PC-3 (cell line): ENCODE measurements around the gene ARL9. TPM values are rescaled to one million over a fixed set of nuclear protein-coding genes. Genes with fewer than 3 reads are reported as not detected.

Source experiments
- ATAC-seq: fragments of 200-7000 bp; cut with Tn5 transposase; 2 replicates; pipeline ENCODE4 v1.9.1; 2020; ENCODE audit warnings: mild to moderate bottlenecking, moderate library complexity
- BruUV-seq: library from RNA; stranded (reverse); fragments of 400-500 nt; replicated peaks from 2 replicates; lab custom pipeline; 2021; lab: Mats Ljungman, UMichigan
- CTCF ChIA-PET: fragments of 300-600 bp; sonication (Branson Sonifier 250); formaldehyde crosslinking; loops from one replicate; lab custom pipeline; 2022; ENCODE audit warnings: antibody characterized with exemption; lab: Charles Lee
- POLR2A ChIA-PET: fragments of 300-600 bp; sonication (Branson Sonifier 250); formaldehyde crosslinking; loops from one replicate; lab custom pipeline; 2022; ENCODE audit warnings: antibody characterized with exemption; ENCODE audit not compliant: unreplicated experiment; lab: Charles Lee
- DNase-seq: peaks from one replicate; pipeline ENCODE4 v3.0.0-alpha.2; 2015
- H2AFZ ChIP-seq: fragments of 300-600 bp; sonication (generic); 2 replicates; pipeline ENCODE4 v1.6.0; 2016; ENCODE audit warnings: antibody characterized with exemption, low read length
- H3F3A ChIP-seq: fragments of 300-600 bp; sonication (generic); one replicate; pipeline ENCODE4 v1.6.0; 2017; ENCODE audit warnings: antibody characterized with exemption, low read length, control low read depth, mild to moderate bottlenecking; ENCODE audit not compliant: unreplicated experiment
- H3K27ac ChIP-seq: fragments of 300-600 bp; sonication (generic); 2 replicates; pipeline ENCODE4 v1.5.1; 2016; ENCODE audit warnings: mild to moderate bottlenecking, low read length
- H3K27me3 ChIP-seq: fragments of 300-600 bp; sonication (generic); 2 replicates; pipeline ENCODE4 v1.6.1; 2016; ENCODE audit warnings: low read length, mixed read lengths
- H3K36me3 ChIP-seq: fragments of 300-600 bp; sonication (generic); 2 replicates; pipeline ENCODE4 v1.6.1; 2016; ENCODE audit warnings: low read depth, mixed run types, low read length, mixed read lengths
- H3K4me1 ChIP-seq: fragments of 300-600 bp; sonication (generic); 2 replicates; pipeline ENCODE4 v1.5.1; 2016; ENCODE audit warnings: low read length; ENCODE audit not compliant: insufficient read depth
- H3K4me2 ChIP-seq: fragments of 300-600 bp; sonication (generic); 2 replicates; pipeline ENCODE4 v1.6.0; 2016; ENCODE audit warnings: low read length
- H3K4me3 ChIP-seq: fragments of 300-600 bp; sonication (generic); 2 replicates; pipeline ENCODE4 v1.5.1; 2016; ENCODE audit warnings: mild to moderate bottlenecking, low read length, mixed read lengths
- H3K79me2 ChIP-seq: fragments of 300-600 bp; sonication (generic); 2 replicates; pipeline ENCODE4 v1.6.1; 2017; ENCODE audit warnings: low read length, mixed read lengths
- H3K9ac ChIP-seq: fragments of 300-600 bp; sonication (generic); 2 replicates; pipeline ENCODE4 v1.6.0; 2016; ENCODE audit warnings: mild to moderate bottlenecking, low read length
- H3K9me2 ChIP-seq: fragments of 300-600 bp; sonication (generic); replicated peaks from 2 replicates; pipeline ENCODE4 v1.6.1; 2016; ENCODE audit warnings: mixed run types, low read length, mixed read lengths
- H3K9me3 ChIP-seq: fragments of 300-600 bp; sonication (generic); 2 replicates; pipeline ENCODE4 v1.6.1; 2016; ENCODE audit warnings: low read length, mixed read lengths
- H4K20me1 ChIP-seq: fragments of 300-600 bp; sonication (generic); 2 replicates; pipeline ENCODE4 v1.6.1; 2016; ENCODE audit warnings: low read length, mixed read lengths
- EZH2 ChIP-seq: fragments of 300-600 bp; sonication (generic); IDR thresholded peaks from one replicate; pipeline ENCODE4 v1.6.1; 2017; ENCODE audit warnings: antibody characterized with exemption, mild to moderate bottlenecking, low read length; ENCODE audit not compliant: unreplicated experiment
- EZH2phosphoT487 ChIP-seq: fragments of 300-600 bp; sonication (generic); IDR thresholded peaks from 2 replicates; pipeline ENCODE4 v1.6.1; 2018; ENCODE audit warnings: mild to moderate bottlenecking, antibody characterized with exemption, low read length, borderline replicate concordance
- intact Hi-C: fragments of 100-400 bp; cut with micrococcal nuclease; formaldehyde crosslinking; loops from 2 replicates; pipeline ENCODE4 v1.9.0; 2023
- total RNA-seq: library from RNA; depleted of rRNA; stranded (reverse); fragments of >200 nt; gene quantifications from 2 replicates; pipeline ENCODE4 v1.2.3, GENCODE V29; 2014
- TF ChIP-seq, protein P1 (sequence below): fragments of 300-600 bp; sonication (generic); conservative IDR thresholded peaks from 2 replicates; pipeline ENCODE4 v1.5.1; 2017; ENCODE audit warnings: antibody characterized with exemption, low read depth, mild to moderate bottlenecking, low read length

The ARL9 gene
- total RNA-seq, 1 experiment from 2014 or later = 0.51 TPM

DNA sequence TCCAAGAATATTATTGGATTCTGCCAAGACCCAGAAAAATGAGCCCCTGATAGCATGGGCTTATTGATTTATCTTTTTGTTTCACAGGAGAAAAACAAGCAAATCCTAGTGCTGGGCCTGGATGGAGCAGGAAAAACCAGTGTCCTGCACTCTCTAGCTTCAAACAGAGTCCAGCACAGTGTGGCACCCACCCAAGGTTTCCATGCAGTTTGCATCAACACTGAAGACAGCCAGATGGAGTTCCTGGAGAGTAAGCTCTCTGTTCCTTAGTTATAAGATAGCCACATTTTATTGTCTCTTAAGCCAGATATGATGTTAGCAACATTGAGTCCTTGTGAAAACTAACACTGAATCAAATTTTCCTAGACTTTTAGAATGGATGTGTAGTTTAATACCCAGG, 5.5 kb downstream of the ARL9 start:
- no peak overlapping the region for H3K9ac ChIP-seq
- no peak for ATAC-seq
- H2AFZ ChIP-seq = no peak overlapping the region
- no peaks in the 10 kb centered on the region for H3F3A ChIP-seq
- H4K20me1 ChIP-seq = no peaks in the 10 kb centered on the region
- no peak overlapping the region for H3K4me3 ChIP-seq
- BruUV-seq = no TSS peak
- no peaks in the 10 kb centered on the region for H3K36me3 ChIP-seq
- H3K27me3 ChIP-seq = no peaks in the 10 kb centered on the region
- no peak overlapping the region for H3K4me2 ChIP-seq
- H3K4me1 ChIP-seq = no peaks in the 10 kb centered on the region
- no peaks in the 10 kb centered on the region for H3K79me2 ChIP-seq
- intact Hi-C loops = no loop called here
- DNase-seq = no peak
- no peak overlapping the region for H3K27ac ChIP-seq
- POLR2A ChIA-PET = no interaction called here
- CTCF ChIA-PET = no interaction called here
- TF ChIP-seq EZH2phosphoT487 (no peak), EZH2 (no peak)
- TF ChIP-seq, protein P1, sequence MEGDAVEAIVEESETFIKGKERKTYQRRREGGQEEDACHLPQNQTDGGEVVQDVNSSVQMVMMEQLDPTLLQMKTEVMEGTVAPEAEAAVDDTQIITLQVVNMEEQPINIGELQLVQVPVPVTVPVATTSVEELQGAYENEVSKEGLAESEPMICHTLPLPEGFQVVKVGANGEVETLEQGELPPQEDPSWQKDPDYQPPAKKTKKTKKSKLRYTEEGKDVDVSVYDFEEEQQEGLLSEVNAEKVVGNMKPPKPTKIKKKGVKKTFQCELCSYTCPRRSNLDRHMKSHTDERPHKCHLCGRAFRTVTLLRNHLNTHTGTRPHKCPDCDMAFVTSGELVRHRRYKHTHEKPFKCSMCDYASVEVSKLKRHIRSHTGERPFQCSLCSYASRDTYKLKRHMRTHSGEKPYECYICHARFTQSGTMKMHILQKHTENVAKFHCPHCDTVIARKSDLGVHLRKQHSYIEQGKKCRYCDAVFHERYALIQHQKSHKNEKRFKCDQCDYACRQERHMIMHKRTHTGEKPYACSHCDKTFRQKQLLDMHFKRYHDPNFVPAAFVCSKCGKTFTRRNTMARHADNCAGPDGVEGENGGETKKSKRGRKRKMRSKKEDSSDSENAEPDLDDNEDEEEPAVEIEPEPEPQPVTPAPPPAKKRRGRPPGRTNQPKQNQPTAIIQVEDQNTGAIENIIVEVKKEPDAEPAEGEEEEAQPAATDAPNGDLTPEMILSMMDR = no peak
- H3K9me2 ChIP-seq = no peaks in the 10 kb centered on the region
- H3K9me3 ChIP-seq = 0 out of 2 replicates have a peak, but pooled peaks cover 3% of the 10 kb centered on the region

DNA sequence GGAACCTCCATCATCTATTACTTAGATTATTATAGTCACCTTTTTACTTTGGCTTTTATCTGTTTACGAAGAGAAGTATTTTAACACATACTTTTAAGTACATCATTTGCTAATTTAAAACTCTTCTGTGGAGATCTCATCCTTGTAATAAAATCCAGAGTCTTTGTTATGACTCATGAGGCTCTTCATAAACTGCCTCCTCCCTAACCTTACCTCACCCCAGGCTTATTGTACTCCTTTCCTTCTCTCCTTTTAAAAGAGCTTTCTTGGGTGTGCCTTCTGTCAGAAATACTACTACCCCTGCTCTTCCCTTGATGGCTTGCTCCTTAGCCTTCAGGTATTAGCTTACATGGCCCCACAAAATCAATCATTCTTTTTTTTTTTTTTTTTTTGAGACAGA, 6.6 kb downstream of the ARL9 start:
- Histone ChIP-seq H3K9ac (no peak overlapping the region), H3K4me3 (no peak overlapping the region), H3F3A (no peaks in the 10 kb centered on the region), H3K27ac (no peak overlapping the region), H3K9me3 (0 out of 2 replicates have a peak, but pooled peaks cover 3% of the 10 kb centered on the region), H3K4me1 (no peaks in the 10 kb centered on the region), H3K9me2 (no peaks in the 10 kb centered on the region), H2AFZ (no peak overlapping the region), H3K4me2 (no peak overlapping the region), H3K79me2 (no peaks in the 10 kb centered on the region), H4K20me1 (no peaks in the 10 kb centered on the region), H3K27me3 (no peaks in the 10 kb centered on the region), H3K36me3 (no peaks in the 10 kb centered on the region)
- no TSS peak for BruUV-seq
- ChIA-PET POLR2A (no interaction called here), CTCF (no interaction called here)
- TF ChIP-seq, protein P1 = no peak
- TF ChIP-seq EZH2 (no peak), EZH2phosphoT487 (no peak)
- DNase-seq (no peak), ATAC-seq (no peak)
- intact Hi-C loops = no loop called here

DNA sequence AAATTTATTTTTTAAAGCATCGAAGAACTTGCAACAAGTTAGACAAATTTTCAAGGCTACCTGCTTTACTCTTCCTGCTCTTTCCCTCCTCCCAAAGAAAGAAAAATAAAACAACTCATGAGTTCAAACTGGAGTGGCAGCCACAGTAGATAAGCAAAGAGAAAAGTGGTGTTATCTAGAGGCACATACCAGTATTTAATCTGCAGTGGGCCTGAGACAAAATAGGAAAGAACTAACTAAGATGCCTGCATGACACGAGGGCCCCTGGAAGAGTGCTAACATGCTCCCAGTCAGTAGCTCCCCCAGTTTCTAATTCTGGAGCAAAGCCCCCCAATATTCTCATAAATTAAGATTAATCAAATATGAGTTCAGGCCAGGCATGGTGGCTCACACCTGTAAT, 7.9 kb downstream of the ARL9 start:
- BruUV-seq = no TSS peak
- no peaks in the 10 kb centered on the region for H3K9me2 ChIP-seq
- no peak overlapping the region for H3K4me2 ChIP-seq
- intact Hi-C loops = no loop called here
- ATAC-seq (no peak), DNase-seq (no peak)
- H3K27ac ChIP-seq = no peak overlapping the region
- TF ChIP-seq EZH2 (no peak), EZH2phosphoT487 (no peak)
- TF ChIP-seq, protein P1 = no peak
- H3K4me3 ChIP-seq = no peak overlapping the region
- H3K36me3 ChIP-seq = no peaks in the 10 kb centered on the region
- H3K9ac ChIP-seq = no peak overlapping the region
- H3K4me1 ChIP-seq = no peaks in the 10 kb centered on the region
- H2AFZ ChIP-seq = no peak overlapping the region
- H3K9me3 ChIP-seq = 0 out of 2 replicates have a peak, but pooled peaks cover 3% of the 10 kb centered on the region
- POLR2A ChIA-PET = no interaction called here
- H3K27me3 ChIP-seq = no peaks in the 10 kb centered on the region
- CTCF ChIA-PET = no interaction called here
- H4K20me1 ChIP-seq = no peaks in the 10 kb centered on the region
- no peaks in the 10 kb centered on the region for H3F3A ChIP-seq
- no peaks in the 10 kb centered on the region for H3K79me2 ChIP-seq
